ENCODE results near the gene DHRS9. TPM values are rescaled to one million over a fixed set of nuclear protein-coding genes. Genes with fewer than 3 reads are reported as not detected.

Gene DHRS9
- total RNA-seq, 1 experiment from 2014 or later, result 0.21 TPM

GRCh38 chr2:169071455-169071854, 2.1 kb downstream of the DHRS9 start:
- Histone ChIP-seq H3K27me3 (ENCODE audit: control insufficient read depth, insufficient read depth, low read length) (no peaks in the 10 kb centered on the region), H3K9me3 (ENCODE audit: control insufficient read depth, insufficient read depth, low read depth, low read length) (no peaks in the 10 kb centered on the region), H3K36me3 (ENCODE audit: control insufficient read depth, insufficient read depth, low read length) (no peaks in the 10 kb centered on the region), H3K27ac (ENCODE audit: low read length) (no peak overlapping the region), H3K4me1 (ENCODE audit: control insufficient read depth, insufficient read depth, low read length) (no peaks in the 10 kb centered on the region), H3K4me3 (ENCODE audit: low read depth in 2 of 2, low read length in 2 of 2) (no peak overlapping the region)
- no TSS peak for BruUV-seq (replicated peaks)
- in situ Hi-C loops (cut with HindIII; ENCODE audit: low pct_unique_long_range_greater_than_20kb, low sequenced_read_pairs) (no loop called here), intact Hi-C loops (cut with micrococcal nuclease; ENCODE audit: unreplicated experiment) (no loop called here)
- ATAC-seq (no peak), DNase-seq (ENCODE audit: low read depth, low spot score) (no peak)
- CTCF ChIA-PET, result no interaction called here
- TF ChIP-seq, protein P1, sequence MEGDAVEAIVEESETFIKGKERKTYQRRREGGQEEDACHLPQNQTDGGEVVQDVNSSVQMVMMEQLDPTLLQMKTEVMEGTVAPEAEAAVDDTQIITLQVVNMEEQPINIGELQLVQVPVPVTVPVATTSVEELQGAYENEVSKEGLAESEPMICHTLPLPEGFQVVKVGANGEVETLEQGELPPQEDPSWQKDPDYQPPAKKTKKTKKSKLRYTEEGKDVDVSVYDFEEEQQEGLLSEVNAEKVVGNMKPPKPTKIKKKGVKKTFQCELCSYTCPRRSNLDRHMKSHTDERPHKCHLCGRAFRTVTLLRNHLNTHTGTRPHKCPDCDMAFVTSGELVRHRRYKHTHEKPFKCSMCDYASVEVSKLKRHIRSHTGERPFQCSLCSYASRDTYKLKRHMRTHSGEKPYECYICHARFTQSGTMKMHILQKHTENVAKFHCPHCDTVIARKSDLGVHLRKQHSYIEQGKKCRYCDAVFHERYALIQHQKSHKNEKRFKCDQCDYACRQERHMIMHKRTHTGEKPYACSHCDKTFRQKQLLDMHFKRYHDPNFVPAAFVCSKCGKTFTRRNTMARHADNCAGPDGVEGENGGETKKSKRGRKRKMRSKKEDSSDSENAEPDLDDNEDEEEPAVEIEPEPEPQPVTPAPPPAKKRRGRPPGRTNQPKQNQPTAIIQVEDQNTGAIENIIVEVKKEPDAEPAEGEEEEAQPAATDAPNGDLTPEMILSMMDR (IDR thresholded peaks at IDR 0.05), result no peak
- TF ChIP-seq SIN3A (IDR thresholded peaks at IDR 0.05; ENCODE audit: borderline replicate concordance, insufficient read depth, low read depth, low read length) (no peak), TCF7L2 (IDR thresholded peaks at IDR 0.05; ENCODE audit: low read depth, low read length) (no peak), POLR2AphosphoS5 (IDR thresholded peaks at IDR 0.05; ENCODE audit: low read depth, low read length) (no peak)
- TF ChIP-seq, protein P2, sequence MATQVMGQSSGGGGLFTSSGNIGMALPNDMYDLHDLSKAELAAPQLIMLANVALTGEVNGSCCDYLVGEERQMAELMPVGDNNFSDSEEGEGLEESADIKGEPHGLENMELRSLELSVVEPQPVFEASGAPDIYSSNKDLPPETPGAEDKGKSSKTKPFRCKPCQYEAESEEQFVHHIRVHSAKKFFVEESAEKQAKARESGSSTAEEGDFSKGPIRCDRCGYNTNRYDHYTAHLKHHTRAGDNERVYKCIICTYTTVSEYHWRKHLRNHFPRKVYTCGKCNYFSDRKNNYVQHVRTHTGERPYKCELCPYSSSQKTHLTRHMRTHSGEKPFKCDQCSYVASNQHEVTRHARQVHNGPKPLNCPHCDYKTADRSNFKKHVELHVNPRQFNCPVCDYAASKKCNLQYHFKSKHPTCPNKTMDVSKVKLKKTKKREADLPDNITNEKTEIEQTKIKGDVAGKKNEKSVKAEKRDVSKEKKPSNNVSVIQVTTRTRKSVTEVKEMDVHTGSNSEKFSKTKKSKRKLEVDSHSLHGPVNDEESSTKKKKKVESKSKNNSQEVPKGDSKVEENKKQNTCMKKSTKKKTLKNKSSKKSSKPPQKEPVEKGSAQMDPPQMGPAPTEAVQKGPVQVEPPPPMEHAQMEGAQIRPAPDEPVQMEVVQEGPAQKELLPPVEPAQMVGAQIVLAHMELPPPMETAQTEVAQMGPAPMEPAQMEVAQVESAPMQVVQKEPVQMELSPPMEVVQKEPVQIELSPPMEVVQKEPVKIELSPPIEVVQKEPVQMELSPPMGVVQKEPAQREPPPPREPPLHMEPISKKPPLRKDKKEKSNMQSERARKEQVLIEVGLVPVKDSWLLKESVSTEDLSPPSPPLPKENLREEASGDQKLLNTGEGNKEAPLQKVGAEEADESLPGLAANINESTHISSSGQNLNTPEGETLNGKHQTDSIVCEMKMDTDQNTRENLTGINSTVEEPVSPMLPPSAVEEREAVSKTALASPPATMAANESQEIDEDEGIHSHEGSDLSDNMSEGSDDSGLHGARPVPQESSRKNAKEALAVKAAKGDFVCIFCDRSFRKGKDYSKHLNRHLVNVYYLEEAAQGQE (IDR thresholded peaks at IDR 0.05; ENCODE audit: insufficient read depth in 1 of 2, low read depth in 2 of 2, low read length in 1 of 2), result no peak
- POLR2A ChIA-PET, result no interaction called here

GRCh38 chr2:169072163-169072925, 3.0 kb downstream of the DHRS9 start:
- Histone ChIP-seq H3K36me3 (ENCODE audit: control insufficient read depth, insufficient read depth, low read length) (no peaks in the 10 kb centered on the region), H3K4me3 (ENCODE audit: low read depth in 2 of 2, low read length in 2 of 2) (no peak overlapping the region), H3K4me1 (ENCODE audit: control insufficient read depth, insufficient read depth, low read length) (no peaks in the 10 kb centered on the region), H3K9me3 (ENCODE audit: control insufficient read depth, insufficient read depth, low read depth, low read length) (no peaks in the 10 kb centered on the region), H3K27ac (ENCODE audit: low read length) (no peak overlapping the region), H3K27me3 (ENCODE audit: control insufficient read depth, insufficient read depth, low read length) (no peaks in the 10 kb centered on the region)
- intact Hi-C loops (cut with micrococcal nuclease; ENCODE audit: unreplicated experiment), result no loop called here
- no peak for TF ChIP-seq POLR2AphosphoS5 (IDR thresholded peaks at IDR 0.05; ENCODE audit: low read depth, low read length)
- TF ChIP-seq, protein P2 (IDR thresholded peaks at IDR 0.05; ENCODE audit: insufficient read depth in 1 of 2, low read depth in 2 of 2, low read length in 1 of 2), result no peak
- TF ChIP-seq, protein P1 (IDR thresholded peaks at IDR 0.05), result no peak
- TF ChIP-seq SIN3A (IDR thresholded peaks at IDR 0.05; ENCODE audit: borderline replicate concordance, insufficient read depth, low read depth, low read length), result no peak
- TF ChIP-seq TCF7L2 (IDR thresholded peaks at IDR 0.05; ENCODE audit: low read depth, low read length), result no peak
- no TSS peak for BruUV-seq (replicated peaks)
- DNase-seq (ENCODE audit: low read depth, low spot score) (no peak), ATAC-seq (no peak)
- in situ Hi-C loops (cut with HindIII; ENCODE audit: low pct_unique_long_range_greater_than_20kb, low sequenced_read_pairs), result no loop called here
- ChIA-PET CTCF (no interaction called here), POLR2A (no interaction called here)
